Endothelial cell of umbilical vein (primary cell): Measurements from ENCODE around the gene CTNNA2. TPM values are rescaled to one million over a fixed set of nuclear protein-coding genes. Genes with fewer than 3 reads are reported as not detected.

Source experiments
- BruUV-seq: library from RNA; stranded (reverse); fragments of 400-500 nt; replicated peaks from 2 replicates; lab custom pipeline; 2021; lab: Mats Ljungman, UMichigan
- CTCF ChIA-PET: fragments of 300-600, 350-600 bp; sonication (Branson Sonifier 250); formaldehyde crosslinking; loops from one replicate; lab custom pipeline; 2021; ENCODE audit warnings: antibody characterized with exemption, inconsistent platforms; lab: Charles Lee
- POLR2A ChIA-PET: fragments of 300-600, 350-600 bp; sonication (Branson Sonifier 250); formaldehyde crosslinking; loops from one replicate; lab custom pipeline; 2021; ENCODE audit warnings: antibody characterized with exemption, inconsistent platforms; lab: Charles Lee
- DNase-seq: peaks from one replicate; pipeline ENCODE4 v3.0.0-alpha.2; 2011; ENCODE audit warnings: low read depth, low spot score
- FAIRE-seq: peaks from 2 replicates; lab custom pipeline; 2011; peaks lifted over from hg19 to GRCh38; lab: Jason Lieb, UNC
- H2AFZ ChIP-seq: 2 replicates; pipeline ENCODE4 v1.6.0; 2012; ENCODE audit warnings: low read depth, low read length, control low read depth, inconsistent platforms
- H3K27ac ChIP-seq: 2 replicates; pipeline ENCODE4 v1.5.1; 2011; ENCODE audit warnings: low read depth, mild to moderate bottlenecking, control low read depth, low read length, moderate library complexity; ENCODE audit not compliant: insufficient read depth
- H3K27me3 ChIP-seq, 2 experiments: 2 replicates each; pipeline versions ENCODE4 v1.6.0 to v1.6.1; 2011; ENCODE audit warnings: low read length in 2 of 2, mixed read lengths in 1 of 2; ENCODE audit not compliant: control insufficient read depth in 2 of 2, insufficient read depth in 2 of 2
- H3K36me3 ChIP-seq, 2 experiments: 2 replicates in 1 of 2; 3 replicates in 1 of 2; pipeline ENCODE4 v1.5.1; 2011; ENCODE audit warnings: low read length in 2 of 2, mild to moderate bottlenecking in 1 of 2, moderate library complexity in 1 of 2; ENCODE audit not compliant: control insufficient read depth in 2 of 2, insufficient read depth in 2 of 2; ENCODE audit errors: extremely low read depth in 1 of 2
- H3K4me1 ChIP-seq: 3 replicates; pipeline ENCODE4 v1.5.1; 2011; ENCODE audit warnings: mild to moderate bottlenecking, low read length; ENCODE audit not compliant: control insufficient read depth, insufficient read depth; ENCODE audit errors: extremely low read depth
- H3K4me2 ChIP-seq: 2 replicates; pipeline ENCODE4 v1.6.1; 2011; ENCODE audit warnings: low read length, control low read depth, mixed read lengths; ENCODE audit not compliant: insufficient read depth
- H3K4me3 ChIP-seq, 3 experiments: fragments of 200-600 bp in 1 of 3; sonication (generic), shearing (Covaris generic) in 1 of 3; replicated peaks in 1 of 3; 2 replicates each; pipeline ENCODE4 v1.5.1; 2011 to 2016; ENCODE audit warnings: control low read depth in 3 of 3, low read length in 3 of 3, mild to moderate bottlenecking in 2 of 3, inconsistent platforms in 1 of 3, low read depth in 1 of 3, moderate library complexity in 1 of 3; ENCODE audit not compliant: insufficient read depth in 1 of 3
- H3K79me2 ChIP-seq: 2 replicates; pipeline ENCODE4 v1.6.0; 2012; ENCODE audit warnings: low read length, inconsistent platforms; ENCODE audit not compliant: control insufficient read depth, insufficient read depth
- H3K9ac ChIP-seq: replicated peaks from 2 replicates; pipeline ENCODE3; 2011; ENCODE audit warnings: low read length, control low read depth; ENCODE audit not compliant: insufficient read depth; ENCODE audit errors: extremely low read depth
- H3K9me1 ChIP-seq: replicated peaks from 3 replicates; pipeline ENCODE4 v1.6.0; 2011; ENCODE audit warnings: mild to moderate bottlenecking, low read length; ENCODE audit not compliant: control insufficient read depth, insufficient read depth; ENCODE audit errors: extremely low read depth
- H3K9me3 ChIP-seq: replicated peaks from 2 replicates; pipeline ENCODE4 v1.5.1; 2012; ENCODE audit warnings: low read length, inconsistent platforms; ENCODE audit not compliant: control insufficient read depth, insufficient read depth
- H4K20me1 ChIP-seq: replicated peaks from 2 replicates; pipeline ENCODE3; 2011; ENCODE audit warnings: mild to moderate bottlenecking, low read length; ENCODE audit not compliant: control insufficient read depth, insufficient read depth; ENCODE audit errors: extremely low read depth
- CTCF ChIP-seq, 2 donors: IDR thresholded peaks; 1 replicate in 1 of 2; 2 replicates in 1 of 2; pipeline ENCODE4 v1.5.1; 2011; ENCODE audit warnings: low read length in 2 of 2, mild to moderate bottlenecking in 2 of 2, moderate library complexity in 2 of 2, control low read depth in 1 of 2, inconsistent platforms in 1 of 2, low read depth in 1 of 2; ENCODE audit not compliant: insufficient read depth in 1 of 2; ENCODE audit errors: extremely low read depth in 1 of 2
- FOS ChIP-seq: IDR thresholded peaks from 2 replicates; pipeline ENCODE4 v1.6.1; 2011; ENCODE audit warnings: mild to moderate bottlenecking, low read length, moderate library complexity, borderline replicate concordance; ENCODE audit not compliant: insufficient read depth
- GATA2 ChIP-seq: IDR thresholded peaks from 2 replicates; pipeline ENCODE4 v1.7.0; 2011; ENCODE audit warnings: low read depth, mild to moderate bottlenecking, moderate library complexity, mixed read lengths, low read length; ENCODE audit not compliant: insufficient read length, insufficient read depth
- JUN ChIP-seq: IDR thresholded peaks from 2 replicates; pipeline ENCODE4 v1.6.1; 2011; ENCODE audit warnings: borderline replicate concordance, low read depth; ENCODE audit not compliant: insufficient read length, insufficient read depth
- MAX ChIP-seq: IDR thresholded peaks from 2 replicates; pipeline ENCODE4 v1.6.1; 2011; ENCODE audit not compliant: insufficient read depth, insufficient read length
- MYC ChIP-seq: IDR thresholded peaks from one replicate; pipeline ENCODE4 v1.6.1; 2011; ENCODE audit warnings: mild to moderate bottlenecking, low read depth, low read length
- POLR2AphosphoS5 ChIP-seq: IDR thresholded peaks from 2 replicates; pipeline ENCODE4 v1.6.1; 2012; ENCODE audit warnings: low read depth, mild to moderate bottlenecking, control low read depth, low read length, moderate library complexity; ENCODE audit not compliant: insufficient read depth
- dilution Hi-C: fragments of 300-500 bp; cut with MboI; formaldehyde crosslinking; loops from one replicate; pipeline ENCODE4 v1.15.0; 2019; ENCODE audit warnings: low sequenced_read_pairs; ENCODE audit not compliant: extremely low pct_ligation_motif_present
- intact Hi-C: fragments of 100-400 bp; cut with micrococcal nuclease; formaldehyde crosslinking; loops from one replicate; pipeline ENCODE4 v1.10.0; 2022
- polyA plus RNA-seq, 4 experiments: library from polyadenylated mRNA; depleted of rRNA in 3 of 4; stranded (reverse) in 3 of 4; unstranded in 1 of 4; fragments of >200 nt; gene quantifications; 2 replicates each; pipeline versions ENCODE4 v1.2.1 to v1.2.3, GENCODE V29; 2011 to 2012; ENCODE audit warnings: missing spikeins in 1 of 4
- total RNA-seq: library from RNA; stranded (reverse); gene quantifications from 2 replicates; pipeline ENCODE4 v1.2.3, GENCODE V29; 2021

CTNNA2 gene
- total and polyA plus RNA-seq, 2 donors (not counting 3 experiments of a cell fraction or from before 2014, with no cell fraction given), result not detected

GRCh38 chr2:79975791-79976565, 463.1 kb downstream of the CTNNA2 start:
- Histone ChIP-seq H3K9ac (no peak overlapping the region), H3K79me2 (no peaks in the 10 kb centered on the region), H3K9me3 (peaks cover 5% of the 10 kb centered on the region), H3K27me3 (no peaks in the 10 kb centered on the region), H3K9me1 (no peaks in the 10 kb centered on the region), H3K27ac (no peak overlapping the region), H3K36me3 (no peaks in the 10 kb centered on the region), H3K4me3 (no peak overlapping the region), H4K20me1 (no peaks in the 10 kb centered on the region), H3K4me2 (no peak overlapping the region), H3K4me1 (no peaks in the 10 kb centered on the region), H2AFZ (no peak overlapping the region)
- no peak for TF ChIP-seq CTCF (IDR thresholded peaks at IDR 0.05; ENCODE audit: extremely low read depth in 1 of 2, insufficient read depth in 1 of 2, low read depth in 1 of 2, low read length in 2 of 2)
- TF ChIP-seq JUN, result no peak
- TF ChIP-seq MYC, result no peak
- TF ChIP-seq MAX, result no peak
- TF ChIP-seq GATA2, result no peak
- TF ChIP-seq FOS, result no peak
- no peak for TF ChIP-seq POLR2AphosphoS5
- ChIA-PET CTCF (no interaction called here), POLR2A (no interaction called here)
- DNase-seq, result no peak
- dilution Hi-C loops (no loop called here), intact Hi-C loops (no loop called here)
- no TSS peak for BruUV-seq
- FAIRE-seq, result no peak
